ENCODE data around the gene NR2C1. TPM values are rescaled to one million over a fixed set of nuclear protein-coding genes. Genes with fewer than 3 reads are reported as not detected.
"Not testable (repeated sequence)": the region's sequence is repeated elsewhere in the genome, so short reads cannot be mapped to it uniquely, and the experiment has no call there.

The NR2C1 gene
- total RNA-seq, 1 experiment from 2014 or later, result 45.4 TPM

DNA sequence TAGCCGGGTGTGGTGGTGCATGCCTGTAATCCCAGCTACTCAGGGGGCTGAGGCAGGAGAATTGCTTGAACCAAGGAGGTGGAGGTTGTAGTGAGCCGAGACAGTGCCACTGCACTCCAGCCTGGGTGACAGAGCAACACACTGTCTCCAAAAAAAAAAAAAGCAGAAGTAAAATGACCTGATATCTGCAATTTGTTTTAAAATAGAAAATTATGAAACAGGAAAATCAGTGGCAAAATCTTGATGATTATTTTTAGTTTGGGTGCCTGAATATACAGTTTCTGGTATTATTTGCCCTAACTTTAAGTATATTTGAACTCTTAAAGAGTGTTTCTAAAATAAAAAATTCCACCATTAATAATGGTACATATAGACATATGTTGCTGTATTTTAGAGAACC is 22.4 kb upstream of the NR2C1 start:
- peaks cover 32% of the 10 kb centered on the region for H3K36me3 Mint-ChIP-seq
- POLR2A ChIA-PET; DNase-seq (ENCODE audit: low spot score); H3K27ac Mint-ChIP-seq; H3K9me3 Mint-ChIP-seq; H3K4me3 Mint-ChIP-seq; ATAC-seq; H3K27me3 Mint-ChIP-seq (ENCODE audit: low read depth); H3K4me1 Mint-ChIP-seq: not testable (repeated sequence)
- CTCF ChIA-PET, result interaction anchor here (0.7 kb wide), 1 partner anchor 255 kb away, joined by 3 read pairs; no protein-coding TSS in a partner anchor

DNA sequence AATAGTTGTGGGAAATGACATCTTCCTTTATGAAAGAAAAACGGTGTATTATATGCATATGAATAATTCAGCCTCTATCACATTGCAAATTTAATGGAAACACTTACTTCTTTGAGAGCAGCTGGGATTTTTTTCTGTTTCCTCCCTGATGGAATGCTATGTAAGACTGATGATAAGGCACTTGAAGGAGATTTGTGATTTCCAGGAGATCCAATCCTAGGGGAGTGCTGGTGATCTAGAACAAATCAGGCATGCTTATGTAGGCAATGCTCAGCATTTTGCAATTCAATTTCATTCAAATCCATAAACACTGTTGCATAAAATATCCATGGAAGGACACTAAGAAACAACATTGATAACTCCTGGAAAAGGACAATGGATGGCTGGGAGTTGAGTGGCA is 16.0 kb upstream of the NR2C1 start:
- DNase-seq (ENCODE audit: low spot score) (no peak), ATAC-seq (no peak)
- Mint-ChIP-seq H3K27me3 (ENCODE audit: low read depth) (no peaks in the 10 kb centered on the region), H3K4me3 (no peak overlapping the region), H3K36me3 (peaks cover 42% of the 10 kb centered on the region), H3K27ac (no peak overlapping the region), H3K9me3 (no peaks in the 10 kb centered on the region), H3K4me1 (peaks cover 4% of the 10 kb centered on the region)
- ChIA-PET CTCF (no interaction called here), POLR2A (no interaction called here)
- TF ChIP-seq EMX1 (CRISPR knock-in tag; IDR thresholded peaks at IDR 0.05), result no peak
- TF ChIP-seq, protein P1, sequence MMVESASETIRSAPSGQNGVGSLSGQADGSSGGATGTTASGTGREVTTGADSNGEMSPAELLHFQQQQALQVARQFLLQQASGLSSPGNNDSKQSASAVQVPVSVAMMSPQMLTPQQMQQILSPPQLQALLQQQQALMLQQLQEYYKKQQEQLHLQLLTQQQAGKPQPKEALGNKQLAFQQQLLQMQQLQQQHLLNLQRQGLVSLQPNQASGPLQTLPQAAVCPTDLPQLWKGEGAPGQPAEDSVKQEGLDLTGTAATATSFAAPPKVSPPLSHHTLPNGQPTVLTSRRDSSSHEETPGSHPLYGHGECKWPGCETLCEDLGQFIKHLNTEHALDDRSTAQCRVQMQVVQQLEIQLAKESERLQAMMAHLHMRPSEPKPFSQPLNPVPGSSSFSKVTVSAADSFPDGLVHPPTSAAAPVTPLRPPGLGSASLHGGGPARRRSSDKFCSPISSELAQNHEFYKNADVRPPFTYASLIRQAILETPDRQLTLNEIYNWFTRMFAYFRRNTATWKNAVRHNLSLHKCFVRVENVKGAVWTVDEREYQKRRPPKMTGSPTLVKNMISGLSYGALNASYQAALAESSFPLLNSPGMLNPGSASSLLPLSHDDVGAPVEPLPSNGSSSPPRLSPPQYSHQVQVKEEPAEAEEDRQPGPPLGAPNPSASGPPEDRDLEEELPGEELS (CRISPR knock-in tag; IDR thresholded peaks at IDR 0.05), result no peak
- no peak for TF ChIP-seq ZNF121 (CRISPR knock-in tag; IDR thresholded peaks at IDR 0.05)
- TF ChIP-seq, protein P2, sequence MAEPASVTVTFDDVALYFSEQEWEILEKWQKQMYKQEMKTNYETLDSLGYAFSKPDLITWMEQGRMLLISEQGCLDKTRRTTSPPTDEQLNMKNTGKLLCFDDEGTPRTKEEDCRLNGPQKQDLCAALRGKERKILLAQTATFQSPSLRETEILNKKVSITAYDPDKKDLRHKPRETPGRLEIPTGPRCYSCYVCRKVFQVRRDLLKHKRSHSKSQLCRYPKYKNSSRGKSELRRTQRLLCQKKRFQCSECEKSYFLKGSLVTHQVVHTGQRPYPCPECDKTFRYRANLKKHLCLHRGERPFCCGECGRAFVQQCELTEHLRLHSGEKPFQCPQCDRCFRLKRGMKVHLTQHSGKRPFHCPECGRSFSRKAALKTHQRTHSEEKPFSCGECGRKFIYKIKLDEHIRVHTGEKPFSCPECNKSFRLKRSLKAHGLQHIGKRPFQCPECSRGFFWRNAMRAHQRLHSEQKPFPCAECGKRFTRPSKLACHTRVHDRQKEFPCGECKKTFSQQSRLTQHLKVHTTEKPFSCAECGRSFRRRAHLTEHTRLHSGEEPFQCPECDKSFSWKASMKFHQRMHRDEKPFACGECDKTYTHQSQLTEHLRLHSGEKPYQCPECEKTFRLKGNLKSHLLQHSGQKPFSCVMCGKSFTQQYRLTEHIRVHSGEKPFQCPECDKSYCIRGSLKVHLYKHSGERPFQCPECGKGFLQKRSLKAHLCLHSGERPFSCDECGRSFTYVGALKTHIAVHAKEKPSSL (CRISPR knock-in tag; conservative IDR thresholded peaks at IDR 0.05), result no peak
- no peak for TF ChIP-seq NFYB (CRISPR knock-in tag; conservative IDR thresholded peaks at IDR 0.05; ENCODE audit: low read depth)
- no peak for TF ChIP-seq FOXJ3 (CRISPR knock-in tag; IDR thresholded peaks at IDR 0.05; ENCODE audit: borderline replicate concordance)
- TF ChIP-seq, protein P3, sequence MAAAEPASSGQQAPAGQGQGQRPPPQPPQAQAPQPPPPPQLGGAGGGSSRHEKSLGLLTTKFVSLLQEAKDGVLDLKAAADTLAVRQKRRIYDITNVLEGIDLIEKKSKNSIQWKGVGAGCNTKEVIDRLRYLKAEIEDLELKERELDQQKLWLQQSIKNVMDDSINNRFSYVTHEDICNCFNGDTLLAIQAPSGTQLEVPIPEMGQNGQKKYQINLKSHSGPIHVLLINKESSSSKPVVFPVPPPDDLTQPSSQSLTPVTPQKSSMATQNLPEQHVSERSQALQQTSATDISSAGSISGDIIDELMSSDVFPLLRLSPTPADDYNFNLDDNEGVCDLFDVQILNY (CRISPR knock-in tag; IDR thresholded peaks at IDR 0.05), result no peak
- TF ChIP-seq, protein P4, sequence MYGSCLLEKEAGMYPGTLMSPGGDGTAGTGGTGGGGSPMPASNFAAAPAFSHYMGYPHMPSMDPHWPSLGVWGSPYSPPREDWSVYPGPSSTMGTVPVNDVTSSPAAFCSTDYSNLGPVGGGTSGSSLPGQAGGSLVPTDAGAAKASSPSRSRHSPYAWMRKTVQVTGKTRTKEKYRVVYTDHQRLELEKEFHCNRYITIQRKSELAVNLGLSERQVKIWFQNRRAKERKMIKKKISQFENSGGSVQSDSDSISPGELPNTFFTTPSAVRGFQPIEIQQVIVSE (CRISPR knock-in tag; IDR thresholded peaks at IDR 0.05; ENCODE audit: borderline replicate concordance), result no peak
- no peak for TF ChIP-seq RORB (CRISPR knock-in tag; IDR thresholded peaks at IDR 0.05)
- no peak for TF ChIP-seq ZNF416 (CRISPR knock-in tag; IDR thresholded peaks at IDR 0.05)
- no peak for TF ChIP-seq JUN (CRISPR knock-in tag; IDR thresholded peaks at IDR 0.05)
- no peak for TF ChIP-seq ESRRA (CRISPR knock-in tag; IDR thresholded peaks at IDR 0.05; ENCODE audit: borderline replicate concordance)

DNA sequence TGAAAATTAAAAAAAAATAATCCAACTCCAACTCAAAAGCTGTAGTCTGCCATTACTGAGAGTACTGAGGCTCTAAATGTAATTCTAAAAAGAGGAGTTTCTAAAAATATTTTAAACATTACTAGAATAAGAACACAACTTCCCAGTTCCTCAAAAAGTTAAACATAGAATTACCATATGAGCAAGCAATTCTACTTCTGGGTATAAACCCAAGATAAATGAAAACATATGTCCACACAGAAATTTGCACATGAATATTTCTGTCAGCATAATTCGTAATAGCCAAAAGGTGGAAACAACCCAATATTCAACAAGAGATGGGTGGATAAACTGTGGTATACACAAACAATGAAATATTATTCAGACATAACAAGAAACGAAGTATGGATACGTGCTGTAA is 15.0 kb upstream of the NR2C1 start:
- no peak overlapping the region for H3K27ac Mint-ChIP-seq
- no peaks in the 10 kb centered on the region for H3K27me3 Mint-ChIP-seq (ENCODE audit: low read depth)
- H3K36me3 Mint-ChIP-seq, result peaks cover 42% of the 10 kb centered on the region
- DNase-seq (ENCODE audit: low spot score) (no peak), ATAC-seq (no peak)
- H3K4me1 Mint-ChIP-seq, result peaks cover 14% of the 10 kb centered on the region
- ChIA-PET CTCF (no interaction called here), POLR2A (no interaction called here)
- H3K4me3 Mint-ChIP-seq, result no peak overlapping the region
- H3K9me3 Mint-ChIP-seq, result no peaks in the 10 kb centered on the region
- TF ChIP-seq ZNF671 (CRISPR knock-in tag; IDR thresholded peaks at IDR 0.05), result no peak
- TF ChIP-seq, protein P5, sequence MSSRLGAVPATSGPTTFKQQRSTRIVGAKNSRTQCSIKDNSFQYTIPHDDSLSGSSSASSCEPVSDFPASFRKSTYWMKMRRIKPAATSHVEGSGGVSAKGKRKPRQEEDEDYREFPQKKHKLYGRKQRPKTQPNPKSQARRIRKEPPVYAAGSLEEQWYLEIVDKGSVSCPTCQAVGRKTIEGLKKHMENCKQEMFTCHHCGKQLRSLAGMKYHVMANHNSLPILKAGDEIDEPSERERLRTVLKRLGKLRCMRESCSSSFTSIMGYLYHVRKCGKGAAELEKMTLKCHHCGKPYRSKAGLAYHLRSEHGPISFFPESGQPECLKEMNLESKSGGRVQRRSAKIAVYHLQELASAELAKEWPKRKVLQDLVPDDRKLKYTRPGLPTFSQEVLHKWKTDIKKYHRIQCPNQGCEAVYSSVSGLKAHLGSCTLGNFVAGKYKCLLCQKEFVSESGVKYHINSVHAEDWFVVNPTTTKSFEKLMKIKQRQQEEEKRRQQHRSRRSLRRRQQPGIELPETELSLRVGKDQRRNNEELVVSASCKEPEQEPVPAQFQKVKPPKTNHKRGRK (CRISPR knock-in tag; IDR thresholded peaks at IDR 0.05; ENCODE audit: borderline replicate concordance), result no peak
- no peak for TF ChIP-seq RELA (CRISPR knock-in tag; IDR thresholded peaks at IDR 0.05; ENCODE audit: borderline replicate concordance)
- TF ChIP-seq, protein P6, sequence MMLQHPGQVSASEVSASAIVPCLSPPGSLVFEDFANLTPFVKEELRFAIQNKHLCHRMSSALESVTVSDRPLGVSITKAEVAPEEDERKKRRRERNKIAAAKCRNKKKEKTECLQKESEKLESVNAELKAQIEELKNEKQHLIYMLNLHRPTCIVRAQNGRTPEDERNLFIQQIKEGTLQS (CRISPR knock-in tag; conservative IDR thresholded peaks at IDR 0.05), result no peak
- TF ChIP-seq ZBTB21 (CRISPR knock-in tag; IDR thresholded peaks at IDR 0.05; ENCODE audit: borderline replicate concordance), result no peak
- TF ChIP-seq TEAD1 (CRISPR knock-in tag; IDR thresholded peaks at IDR 0.05), result no peak
- TF ChIP-seq, protein P7, sequence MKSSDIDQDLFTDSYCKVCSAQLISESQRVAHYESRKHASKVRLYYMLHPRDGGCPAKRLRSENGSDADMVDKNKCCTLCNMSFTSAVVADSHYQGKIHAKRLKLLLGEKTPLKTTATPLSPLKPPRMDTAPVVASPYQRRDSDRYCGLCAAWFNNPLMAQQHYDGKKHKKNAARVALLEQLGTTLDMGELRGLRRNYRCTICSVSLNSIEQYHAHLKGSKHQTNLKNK (CRISPR knock-in tag; IDR thresholded peaks at IDR 0.05), result no peak
- no peak for TF ChIP-seq MYBL2 (CRISPR knock-in tag; IDR thresholded peaks at IDR 0.05)
- TF ChIP-seq, protein P8, sequence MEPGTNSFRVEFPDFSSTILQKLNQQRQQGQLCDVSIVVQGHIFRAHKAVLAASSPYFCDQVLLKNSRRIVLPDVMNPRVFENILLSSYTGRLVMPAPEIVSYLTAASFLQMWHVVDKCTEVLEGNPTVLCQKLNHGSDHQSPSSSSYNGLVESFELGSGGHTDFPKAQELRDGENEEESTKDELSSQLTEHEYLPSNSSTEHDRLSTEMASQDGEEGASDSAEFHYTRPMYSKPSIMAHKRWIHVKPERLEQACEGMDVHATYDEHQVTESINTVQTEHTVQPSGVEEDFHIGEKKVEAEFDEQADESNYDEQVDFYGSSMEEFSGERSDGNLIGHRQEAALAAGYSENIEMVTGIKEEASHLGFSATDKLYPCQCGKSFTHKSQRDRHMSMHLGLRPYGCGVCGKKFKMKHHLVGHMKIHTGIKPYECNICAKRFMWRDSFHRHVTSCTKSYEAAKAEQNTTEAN (CRISPR knock-in tag; IDR thresholded peaks at IDR 0.05), result no peak
